GM23248 (cell line): ENCODE data around the gene ZNF77.
"Not testable (repeated sequence)": the region's sequence is repeated elsewhere in the genome, so short reads cannot be mapped to it uniquely, and the experiment has no call there.

Experiments
- EZH2 ChIP-seq: fragments of 200-600 bp; sonication (generic); IDR thresholded peaks from 2 replicates; pipeline ENCODE4 v1.6.1; 2018; ENCODE audit warnings: antibody characterized with exemption, mild to moderate bottlenecking; ENCODE audit not compliant: insufficient read depth, poor library complexity, severe bottlenecking
- EZH2phosphoT487 ChIP-seq: fragments of 200-600 bp; sonication (generic); IDR thresholded peaks from 2 replicates; pipeline ENCODE4 v1.6.1; 2018; ENCODE audit warnings: antibody characterized with exemption, moderate library complexity, mild to moderate bottlenecking, low read depth; ENCODE audit not compliant: insufficient read depth

- TF ChIP-seq EZH2, EZH2phosphoT487: not testable (repeated sequence)
Observed at GRCh38 chr19:2992333-2992732, 47.6 kb upstream of the ZNF77 start.
